Left lung (tissue), 10 donors: Measurements from ENCODE around the gene UGT1A4. TPM values are rescaled to one million over a fixed set of nuclear protein-coding genes. Genes with fewer than 3 reads are reported as not detected.

Experiments
- ATAC-seq: fragments of 200-7000 bp; cut with Tn5 transposase; one replicate; pipeline ENCODE4 v1.9.1; 2020; ENCODE audit warnings: moderate library complexity
- DNase-seq, 4 donors: peaks; one replicate each; pipeline ENCODE4 v3.0.0-alpha.2; 2013 to 2020
- H3K27ac ChIP-seq, 2 donors: fragments of 200-600 bp; sonication (generic) in 1 of 2; one replicate each; pipeline versions ENCODE4 v1.5.0 to v1.8.0; 2020 to 2021
- H3K27me3 ChIP-seq, 2 donors: fragments of 200-600 bp; sonication (generic) in 1 of 2; one replicate each; pipeline versions ENCODE4 v1.5.0 to v1.8.0; 2020 to 2021
- H3K36me3 ChIP-seq, 2 donors: fragments of 200-600 bp; sonication (generic) in 1 of 2; one replicate each; pipeline versions ENCODE4 v1.5.0 to v1.8.0; 2020 to 2021
- H3K4me1 ChIP-seq, 2 donors: fragments of 200-600 bp; one replicate each; pipeline ENCODE4 v1.8.0; 2021
- H3K4me3 ChIP-seq, 2 donors: fragments of 200-600 bp; sonication (generic) in 1 of 2; one replicate each; pipeline versions ENCODE4 v1.5.0 to v1.8.0; 2020 to 2021; ENCODE audit warnings: mild to moderate bottlenecking in 1 of 2
- H3K9me3 ChIP-seq, 2 donors: fragments of 200-600 bp; sonication (generic) in 1 of 2; one replicate each; pipeline versions ENCODE4 v1.5.0 to v1.8.0; 2020 to 2021
- CTCF ChIP-seq, 2 donors: fragments of 200-600 bp; sonication (generic) in 1 of 2; IDR thresholded peaks; one replicate each; pipeline versions ENCODE4 v1.5.0 to v1.8.0; 2021; ENCODE audit warnings: antibody characterized with exemption in 2 of 2
- intact Hi-C, 2 donors: fragments of 100-400 bp; cut with DNase I; formaldehyde crosslinking; loops; one replicate each; pipeline versions ENCODE4 v1.11.2 to v1.14.2; 2022
- polyA plus RNA-seq, 6 donors: library from polyadenylated mRNA; unstranded; fragments of 120-200 nt; gene quantifications; one replicate each; pipeline ENCODE4 v1.2.1, GENCODE V29; 2013; ENCODE audit not compliant: insufficient read length in 6 of 6
- total RNA-seq, 2 donors: library from RNA; stranded (reverse); fragmentation: NEBNext Ultra II Directional; extraction: Animal tissue kit (Norgen Biotek cat#: 25700); gene quantifications; one replicate each; pipeline ENCODE4 v1.2.1, GENCODE V29; 2021
- donor health status: DM: no; HTN: yes; CAD: no.
- donor health status: DM: no; HTN: no; CAD: no.

Gene UGT1A4
- total and polyA plus RNA-seq, 8 donors: not detected

GRCh38 chr2:233820774-233821105 lies 102.2 kb downstream of the UGT1A4 start:
- ATAC-seq: no peak
- H3K9me3 ChIP-seq: peaks cover 0 to 4% of the 10 kb centered on the region in 2 donors
- no peak for TF ChIP-seq CTCF (IDR thresholded peaks at IDR 0.05)
- no peak for DNase-seq
- no peaks in the 10 kb centered on the region for H3K36me3 ChIP-seq
- H3K4me3 ChIP-seq: no peak overlapping the region
- intact Hi-C loops: no loop called here
- no peak overlapping the region for H3K27ac ChIP-seq
- no peaks in the 10 kb centered on the region for H3K27me3 ChIP-seq
- no peaks in the 10 kb centered on the region for H3K4me1 ChIP-seq

- no peak overlapping the region for H3K27ac ChIP-seq
- no peaks in the 10 kb centered on the region for H3K27me3 ChIP-seq
- H3K4me1 ChIP-seq: no peaks in the 10 kb centered on the region
- TF ChIP-seq CTCF (IDR thresholded peaks at IDR 0.05): no peak
- no peaks in the 10 kb centered on the region for H3K9me3 ChIP-seq
- DNase-seq: no peak
- no peak overlapping the region for H3K4me3 ChIP-seq
- H3K36me3 ChIP-seq: no peaks in the 10 kb centered on the region
- no peak for ATAC-seq
- intact Hi-C loops: no loop called here
Measured at GRCh38 chr2:233821196-233821595, 102.7 kb downstream of the UGT1A4 start.

- no peaks in the 10 kb centered on the region for H3K36me3 ChIP-seq
- TF ChIP-seq CTCF (IDR thresholded peaks at IDR 0.05): no peak
- ATAC-seq (no peak), DNase-seq (no peak)
- no peak overlapping the region for H3K4me3 ChIP-seq
- H3K27me3 ChIP-seq: no peaks in the 10 kb centered on the region
- H3K27ac ChIP-seq: no peak overlapping the region
- intact Hi-C loops: no loop called here
- H3K4me1 ChIP-seq: no peaks in the 10 kb centered on the region
- no peaks in the 10 kb centered on the region for H3K9me3 ChIP-seq
Measured at GRCh38 chr2:233821709-233822100, 103.2 kb downstream of the UGT1A4 start.

GRCh38 chr2:233822101-233822771 lies 103.7 kb downstream of the UGT1A4 start:
- intact Hi-C loops: no loop called here
- DNase-seq (no peak), ATAC-seq (no peak)
- no peak for TF ChIP-seq CTCF (IDR thresholded peaks at IDR 0.05)
- Histone ChIP-seq H3K27ac (no peak overlapping the region), H3K4me3 (no peak overlapping the region), H3K4me1 (no peaks in the 10 kb centered on the region), H3K9me3 (no peaks in the 10 kb centered on the region), H3K27me3 (no peaks in the 10 kb centered on the region), H3K36me3 (no peaks in the 10 kb centered on the region)

Other genes starting within 250 kb of the UGT1A4 start
- gene USP40, start 152.0 kb upstream of the UGT1A4 start, total RNA-seq: 10 to 100 TPM; 40.0 to 43.1 TPM
- gene USP40, start 152.0 kb upstream of the UGT1A4 start, polyA plus RNA-seq: 10 to 100 TPM; 41.4 to 60.5 (median 46.8) TPM
- not detected for gene UGT1A8, start 101.1 kb upstream of the UGT1A4 start, total RNA-seq
- not detected for gene UGT1A8, start 101.1 kb upstream of the UGT1A4 start, polyA plus RNA-seq
- not detected for gene UGT1A10, start 82.3 kb upstream of the UGT1A4 start, total RNA-seq
- gene UGT1A10, start 82.3 kb upstream of the UGT1A4 start, polyA plus RNA-seq: not detected
- not detected for gene UGT1A9, start 46.8 kb upstream of the UGT1A4 start, total RNA-seq
- gene UGT1A9, start 46.8 kb upstream of the UGT1A4 start, polyA plus RNA-seq: not detected
- not detected for gene UGT1A7, start 36.8 kb upstream of the UGT1A4 start, total RNA-seq
- gene UGT1A7, start 36.8 kb upstream of the UGT1A4 start, polyA plus RNA-seq: not detected
- 1 to 10 TPM in 1 of 2 donors, not detected in 1; 1.7 TPM for gene UGT1A6, start 25.8 kb upstream of the UGT1A4 start, total RNA-seq
- gene UGT1A6, start 25.8 kb upstream of the UGT1A4 start, polyA plus RNA-seq: under 1 TPM in 4 of 6 donors, not detected in 2; 0.10 to 0.18 (median 0.13) TPM
- gene UGT1A5, start 5.8 kb upstream of the UGT1A4 start, total RNA-seq: under 1 TPM in 1 of 2 donors, not detected in 1; 0.10 TPM
- gene UGT1A5, start 5.8 kb upstream of the UGT1A4 start, polyA plus RNA-seq: not detected
- gene UGT1A3, start 10.3 kb downstream of the UGT1A4 start, total RNA-seq: not detected
- not detected for gene UGT1A3, start 10.3 kb downstream of the UGT1A4 start, polyA plus RNA-seq
- under 1 TPM in 1 of 2 donors, not detected in 1; 0.24 TPM for gene UGT1A1, start 41.5 kb downstream of the UGT1A4 start, total RNA-seq
- under 1 TPM; 0.04 to 0.20 (median 0.13) TPM for gene UGT1A1, start 41.5 kb downstream of the UGT1A4 start, polyA plus RNA-seq
- under 1 TPM in 1 of 2 donors, not detected in 1; 0.32 TPM for gene MROH2A, start 59.6 kb downstream of the UGT1A4 start, total RNA-seq
- under 1 TPM; 0.27 to 0.77 (median 0.66) TPM for gene MROH2A, start 59.6 kb downstream of the UGT1A4 start, polyA plus RNA-seq
- 1 to 10 TPM; 1.8 to 7.1 TPM for gene HJURP, start 135.8 kb downstream of the UGT1A4 start, total RNA-seq
- 10 to 100 TPM; 16.1 to 38.8 (median 23.7) TPM for gene HJURP, start 135.8 kb downstream of the UGT1A4 start, polyA plus RNA-seq
- gene TRPM8, start 198.6 kb downstream of the UGT1A4 start, total RNA-seq: not detected
- under 1 TPM in 5 of 6 donors, not detected in 1; 0.14 to 0.40 (median 0.16) TPM for gene TRPM8, start 198.6 kb downstream of the UGT1A4 start, polyA plus RNA-seq